Activated B cell treated with CpG ODN at 0.5 μM for 24 hours (primary cell): ENCODE measurements around the gene TNFAIP3. TPM values are rescaled to one million over a fixed set of nuclear protein-coding genes. Genes with fewer than 3 reads are reported as not detected.

Experiments
- ATAC-seq: fragments of 200-7000 bp; cut with Tn5 transposase; one replicate; pipeline ENCODE4 v1.10.0; 2021; ENCODE audit warnings: low read depth, mild to moderate bottlenecking, moderate library complexity
- CTCF ChIA-PET: fragments of 350-600 bp; sonication (Branson Sonifier 250); formaldehyde crosslinking; loops from one replicate; lab custom pipeline; 2021; ENCODE audit warnings: antibody characterized with exemption; lab: Charles Lee
- POLR2A ChIA-PET: fragments of 350-600 bp; sonication (Branson Sonifier 250); formaldehyde crosslinking; loops from one replicate; lab custom pipeline; 2021; ENCODE audit warnings: antibody characterized with exemption; lab: Charles Lee
- DNase-seq: peaks from one replicate; pipeline ENCODE4 v3.0.0; 2022
- H3K27ac Mint-ChIP-seq: one replicate; pipeline ENCODE4 v1.8.0; 2020; ENCODE audit warnings: mixed read lengths
- H3K27me3 Mint-ChIP-seq: one replicate; pipeline ENCODE4 v1.8.0; 2021; ENCODE audit warnings: mixed read lengths
- H3K36me3 Mint-ChIP-seq: one replicate; pipeline ENCODE4 v1.8.0; 2021; ENCODE audit warnings: low read depth, mixed read lengths
- H3K4me1 Mint-ChIP-seq: one replicate; pipeline ENCODE4 v1.8.0; 2021; ENCODE audit warnings: mixed read lengths
- H3K4me3 Mint-ChIP-seq: one replicate; pipeline ENCODE4 v1.8.0; 2020; ENCODE audit warnings: mild to moderate bottlenecking, mixed read lengths
- H3K9me3 Mint-ChIP-seq: one replicate; pipeline ENCODE4 v1.8.0; 2020; ENCODE audit warnings: mixed read lengths
- intact Hi-C: fragments of 100-400 bp; cut with micrococcal nuclease; formaldehyde crosslinking; loops from one replicate; pipeline ENCODE4 v1.15.1; 2024
- total RNA-seq: library from RNA; stranded (reverse); gene quantifications from 2 replicates; pipeline ENCODE4 v1.2.3, GENCODE V29; 2022
- TF ChIP-seq, protein P1 (sequence below): fragments of 200-600 bp; IDR thresholded peaks from one replicate; pipeline ENCODE4 v1.8.0; 2022; ENCODE audit warnings: antibody characterized with exemption, mild to moderate bottlenecking

The TNFAIP3 gene
- 207 and 226 TPM in 2 replicates for total RNA-seq

DNA sequence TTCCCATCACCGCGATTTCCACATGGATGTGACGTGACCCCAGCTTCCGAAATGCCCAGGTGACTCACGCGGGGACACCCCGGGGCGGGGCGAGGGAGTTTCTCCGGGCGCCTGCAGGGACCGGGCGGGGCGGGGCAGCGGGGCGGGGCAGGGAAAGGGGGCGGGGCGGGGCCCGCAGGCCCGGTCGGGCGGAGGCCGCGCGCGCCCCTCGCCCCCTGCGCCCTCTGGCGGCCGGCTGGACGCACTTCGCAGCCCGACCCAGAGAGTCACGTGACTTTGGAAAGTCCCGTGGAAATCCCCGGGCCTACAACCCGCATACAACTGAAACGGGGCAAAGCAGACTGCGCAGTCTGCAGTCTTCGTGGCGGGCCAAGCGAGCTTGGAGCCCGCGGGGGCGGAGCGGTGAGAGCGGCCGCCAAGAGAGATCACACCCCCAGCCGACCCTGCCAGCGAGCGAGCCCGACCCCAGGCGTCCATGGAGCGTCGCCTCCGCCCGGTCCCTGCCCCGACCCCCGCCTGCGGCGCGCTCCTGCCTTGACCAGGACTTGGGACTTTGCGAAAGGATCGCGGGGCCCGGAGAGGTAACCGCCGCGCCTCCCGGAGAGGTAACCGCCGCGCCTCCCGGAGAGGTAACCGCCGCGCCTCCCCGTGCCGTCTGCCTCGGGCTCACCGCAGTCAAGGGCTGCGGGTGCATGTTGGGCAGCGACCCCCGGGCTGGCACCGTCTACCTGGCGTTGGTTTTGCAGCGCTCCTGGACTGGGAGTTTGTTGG lies at the start of gene TNFAIP3:
TNFAIP3 (plus strand) TSS at position 346 of the 771 bp plus-strand sequence. CDS start 3,969 bp downstream, outside the sequence.
- CTCF ChIA-PET = interaction anchor here (0.9 to 10.8 kb wide), 28 partner anchors 8 to 168 kb away, joined by 3 to 132 read pairs (median 6); no protein-coding TSS in a partner anchor
- intact Hi-C loops = loop anchor here (1.0 to 5.0 kb wide), 15 partner anchors 20 to 764 kb away; partner anchors contain the start of gene HEBP2
- TF ChIP-seq, protein P1, sequence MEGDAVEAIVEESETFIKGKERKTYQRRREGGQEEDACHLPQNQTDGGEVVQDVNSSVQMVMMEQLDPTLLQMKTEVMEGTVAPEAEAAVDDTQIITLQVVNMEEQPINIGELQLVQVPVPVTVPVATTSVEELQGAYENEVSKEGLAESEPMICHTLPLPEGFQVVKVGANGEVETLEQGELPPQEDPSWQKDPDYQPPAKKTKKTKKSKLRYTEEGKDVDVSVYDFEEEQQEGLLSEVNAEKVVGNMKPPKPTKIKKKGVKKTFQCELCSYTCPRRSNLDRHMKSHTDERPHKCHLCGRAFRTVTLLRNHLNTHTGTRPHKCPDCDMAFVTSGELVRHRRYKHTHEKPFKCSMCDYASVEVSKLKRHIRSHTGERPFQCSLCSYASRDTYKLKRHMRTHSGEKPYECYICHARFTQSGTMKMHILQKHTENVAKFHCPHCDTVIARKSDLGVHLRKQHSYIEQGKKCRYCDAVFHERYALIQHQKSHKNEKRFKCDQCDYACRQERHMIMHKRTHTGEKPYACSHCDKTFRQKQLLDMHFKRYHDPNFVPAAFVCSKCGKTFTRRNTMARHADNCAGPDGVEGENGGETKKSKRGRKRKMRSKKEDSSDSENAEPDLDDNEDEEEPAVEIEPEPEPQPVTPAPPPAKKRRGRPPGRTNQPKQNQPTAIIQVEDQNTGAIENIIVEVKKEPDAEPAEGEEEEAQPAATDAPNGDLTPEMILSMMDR = no peak
- peak within 1 kb of the TSS; percentile 98 for H3K27ac Mint-ChIP-seq
- H3K27me3 Mint-ChIP-seq = no peaks in the 10 kb centered on the region
- ATAC-seq (peak; percentile 78), DNase-seq (peak; percentile 97)
- peaks cover 46% of the 10 kb centered on the region for H3K36me3 Mint-ChIP-seq
- POLR2A ChIA-PET = interaction anchor here (0.6 to 7.8 kb wide), 37 partner anchors 8 to 1108 kb away, joined by 3 to 80 read pairs (median 5); no protein-coding TSS in a partner anchor
- H3K9me3 Mint-ChIP-seq = no peaks in the 10 kb centered on the region
- peaks cover 54% of the 10 kb centered on the region for H3K4me1 Mint-ChIP-seq
- H3K4me3 Mint-ChIP-seq = peak within 1 kb of the TSS; percentile 96

DNA sequence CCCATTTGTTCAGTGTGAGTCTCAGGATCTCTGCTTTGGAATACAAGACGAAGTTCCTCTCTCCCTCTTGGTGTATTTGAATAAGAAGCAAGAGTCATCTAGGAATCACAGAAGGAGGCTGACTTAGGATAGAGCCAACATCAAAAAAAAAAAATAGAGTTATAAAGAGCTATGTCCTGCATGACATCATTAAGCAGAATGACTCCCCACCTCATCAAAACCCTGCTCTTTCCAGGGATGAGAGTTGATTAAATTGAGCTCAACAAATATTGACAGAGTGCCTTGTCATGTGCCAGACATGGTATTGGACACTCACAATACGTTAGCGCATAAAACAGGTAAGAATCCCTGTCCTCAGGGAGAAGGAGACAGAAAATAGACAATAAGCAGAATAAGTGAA lies 48.6 kb upstream of the TNFAIP3 start:
- Mint-ChIP-seq H3K36me3 (no peaks in the 10 kb centered on the region), H3K9me3 (no peaks in the 10 kb centered on the region), H3K4me1 (peaks cover 46% of the 10 kb centered on the region), H3K4me3 (no peak overlapping the region), H3K27me3 (no peaks in the 10 kb centered on the region), H3K27ac (no peak overlapping the region)
- intact Hi-C loops = no loop called here
- ATAC-seq (no peak), DNase-seq (no peak)
- TF ChIP-seq, protein P1 = no peak
- CTCF ChIA-PET = no interaction called here
- POLR2A ChIA-PET = no interaction called here

DNA sequence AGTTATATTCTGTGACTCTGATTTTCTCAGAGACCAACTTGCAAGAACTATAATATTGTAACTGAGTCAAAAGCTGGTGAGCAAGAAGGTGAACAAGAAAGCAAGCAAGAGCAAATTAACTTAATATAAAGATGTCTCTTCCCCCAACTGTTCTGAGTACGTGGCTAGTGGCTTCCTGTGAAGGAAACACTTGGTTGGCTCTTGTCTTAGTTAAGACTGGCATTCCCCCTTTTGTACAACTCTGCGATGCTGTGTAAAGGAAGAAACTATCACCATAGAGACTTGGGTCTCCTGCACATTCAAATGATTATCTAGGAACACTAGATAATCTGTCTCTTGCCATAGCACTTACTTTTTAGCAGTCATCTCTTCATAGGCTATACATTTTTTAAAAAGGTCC lies 47.3 kb upstream of the TNFAIP3 start:
- no peaks in the 10 kb centered on the region for H3K36me3 Mint-ChIP-seq
- H3K27me3 Mint-ChIP-seq = no peaks in the 10 kb centered on the region
- peak; percentile 90 for ATAC-seq
- H3K4me1 Mint-ChIP-seq = peaks cover 56% of the 10 kb centered on the region
- H3K27ac Mint-ChIP-seq = peak overlapping the region; percentile 59
- no peak for DNase-seq
- intact Hi-C loops = loop anchor here (1.0 kb wide), 2 partner anchors 8 to 9 kb away; no protein-coding TSS in a partner anchor
- CTCF ChIA-PET = interaction anchor here (1.6 kb wide), 1 partner anchor 20 kb away, joined by 7 read pairs; no protein-coding TSS in a partner anchor
- H3K9me3 Mint-ChIP-seq = no peaks in the 10 kb centered on the region
- H3K4me3 Mint-ChIP-seq = peak overlapping the region; percentile 47
- POLR2A ChIA-PET = interaction anchor here (0.5 to 1.6 kb wide), 3 partner anchors 9 to 964 kb away, joined by 3 to 7 read pairs (median 6); no protein-coding TSS in a partner anchor
- TF ChIP-seq, protein P1 = no peak

DNA sequence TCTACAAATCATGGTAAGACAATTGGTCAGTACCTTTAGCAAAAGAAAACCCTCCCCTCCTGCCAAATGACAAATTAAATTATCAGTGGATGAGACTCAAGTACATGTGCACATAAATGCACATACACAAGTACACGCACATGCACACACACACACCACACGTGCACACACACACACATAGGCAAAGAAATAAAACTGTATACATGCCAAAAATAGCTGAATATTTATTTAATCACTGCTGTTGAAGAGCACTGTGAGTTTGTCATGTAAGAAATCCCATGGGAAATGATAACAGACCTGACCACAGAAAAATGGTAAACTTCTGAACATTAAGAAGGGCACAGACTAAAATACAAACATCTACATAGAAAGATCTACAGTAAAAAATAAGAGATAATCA lies 46.6 kb upstream of the TNFAIP3 start:
- intact Hi-C loops = loop anchor here (1.0 kb wide), 1 partner anchor 8 kb away; no protein-coding TSS in a partner anchor
- DNase-seq = no peak
- CTCF ChIA-PET = interaction anchor here (1.6 kb wide), 1 partner anchor 21 kb away, joined by 7 read pairs; no protein-coding TSS in a partner anchor

More for the DNA sequence above, 46.6 kb upstream of the TNFAIP3 start:
- Mint-ChIP-seq H3K4me1 (peaks cover 62% of the 10 kb centered on the region), H3K9me3 (no peaks in the 10 kb centered on the region), H3K4me3 (no peak overlapping the region), H3K36me3 (no peaks in the 10 kb centered on the region), H3K27ac (peak overlapping the region; percentile 59), H3K27me3 (no peaks in the 10 kb centered on the region)
- POLR2A ChIA-PET = interaction anchor here (0.5 to 1.6 kb wide), 3 partner anchors 9 to 46 kb away, joined by 3 to 7 read pairs (median 6); no protein-coding TSS in a partner anchor
- TF ChIP-seq, protein P1 = no peak
- ATAC-seq = no peak
